H54 (cell line): ENCODE measurements around the gene CRYBG2.
A peak's percentile ranks its signal among the peaks of the same experiment; 100 is the strongest.
"Not testable (repeated sequence)": the region's sequence is repeated elsewhere in the genome, so short reads cannot be mapped to it uniquely, and the experiment has no call there.

Experiments
- DNase-seq: peaks from one replicate; pipeline ENCODE4 v3.0.0; 2011; ENCODE audit warnings: low spot score, mixed read lengths; ENCODE audit not compliant: insufficient read length
- FAIRE-seq: peaks from 3 replicates; lab custom pipeline; 2011; peaks lifted over from hg19 to GRCh38; lab: Jason Lieb, UNC
- POLR2A ChIP-seq: IDR thresholded peaks from 2 replicates; pipeline ENCODE4 v1.6.1; 2011; ENCODE audit warnings: low read depth, mild to moderate bottlenecking, low read length

The CRYBG2 gene

GRCh38 chr1:26378088-26378878 lies 24.4 kb upstream of the CRYBG2 start:
- FAIRE-seq (peak; percentile 20), DNase-seq (peak; percentile 52)
- TF ChIP-seq POLR2A: no peak

GRCh38 chr1:26376050-26376449 lies 22.1 kb upstream of the CRYBG2 start:
- TF ChIP-seq POLR2A: no peak
- FAIRE-seq: no peak
- DNase-seq: no peak

GRCh38 chr1:26375081-26375480 lies 21.2 kb upstream of the CRYBG2 start:
- TF ChIP-seq POLR2A: no peak
- DNase-seq (no peak), FAIRE-seq (no peak)

- FAIRE-seq: not testable (repeated sequence)
Measured at GRCh38 chr1:26374361-26374760, 20.4 kb upstream of the CRYBG2 start.

GRCh38 chr1:26373789-26374188 lies 19.9 kb upstream of the CRYBG2 start:
- TF ChIP-seq POLR2A: no peak
- FAIRE-seq: no peak

More at GRCh38 chr1:26374361-26374760, 20.4 kb upstream of the CRYBG2 start:
- DNase-seq: not testable (repeated sequence)

GRCh38 chr1:26373281-26373680 lies 19.4 kb upstream of the CRYBG2 start:
- FAIRE-seq: no peak
- DNase-seq: no peak
- no peak for TF ChIP-seq POLR2A

More at GRCh38 chr1:26373789-26374188, 19.9 kb upstream of the CRYBG2 start:
- no peak for DNase-seq

- FAIRE-seq, DNase-seq: not testable (repeated sequence)
Measured at GRCh38 chr1:26372611-26373010, 18.7 kb upstream of the CRYBG2 start, which contains the start of gene ZNF683. Gene ZNF683 (minus strand): TSS chr1:26372750. CDS start chr1:26368571, 4,179 bp downstream.

- no peak for TF ChIP-seq POLR2A
- DNase-seq (no peak), FAIRE-seq (no peak)
Measured at GRCh38 chr1:26372039-26372438, 18.1 kb upstream of the CRYBG2 start.

- DNase-seq (no peak), FAIRE-seq (no peak)
- TF ChIP-seq POLR2A: no peak
Measured at GRCh38 chr1:26370591-26371382, 16.9 kb upstream of the CRYBG2 start.

GRCh38 chr1:26368486-26368885 lies 14.6 kb upstream of the CRYBG2 start:
- FAIRE-seq (no peak), DNase-seq (no peak)
- no peak for TF ChIP-seq POLR2A

- TF ChIP-seq POLR2A: no peak
- no peak for DNase-seq
- no peak for FAIRE-seq
Measured at GRCh38 chr1:26368006-26368405, 14.1 kb upstream of the CRYBG2 start.

GRCh38 chr1:26367441-26367840 lies 13.5 kb upstream of the CRYBG2 start:
- DNase-seq: no peak
- TF ChIP-seq POLR2A: no peak
- no peak for FAIRE-seq

- no peak for DNase-seq
- no peak for FAIRE-seq
Measured at GRCh38 chr1:26364956-26365355, 11.0 kb upstream of the CRYBG2 start.

More at GRCh38 chr1:26364956-26365355, 11.0 kb upstream of the CRYBG2 start:
- TF ChIP-seq POLR2A: no peak
